ENCODE data around the gene REEP2. TPM values are rescaled to one million over a fixed set of nuclear protein-coding genes. Genes with fewer than 3 reads are reported as not detected.

REEP2 gene, protein sequence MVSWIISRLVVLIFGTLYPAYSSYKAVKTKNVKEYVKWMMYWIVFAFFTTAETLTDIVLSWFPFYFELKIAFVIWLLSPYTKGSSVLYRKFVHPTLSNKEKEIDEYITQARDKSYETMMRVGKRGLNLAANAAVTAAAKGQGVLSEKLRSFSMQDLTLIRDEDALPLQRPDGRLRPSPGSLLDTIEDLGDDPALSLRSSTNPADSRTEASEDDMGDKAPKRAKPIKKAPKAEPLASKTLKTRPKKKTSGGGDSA
- total RNA-seq (2022; extraction: Qiagen RNA extraction; ENCODE audit: low read depth), result 5.9 to 7.4 TPM (median 6.7 TPM) in 5 replicates

DNA sequence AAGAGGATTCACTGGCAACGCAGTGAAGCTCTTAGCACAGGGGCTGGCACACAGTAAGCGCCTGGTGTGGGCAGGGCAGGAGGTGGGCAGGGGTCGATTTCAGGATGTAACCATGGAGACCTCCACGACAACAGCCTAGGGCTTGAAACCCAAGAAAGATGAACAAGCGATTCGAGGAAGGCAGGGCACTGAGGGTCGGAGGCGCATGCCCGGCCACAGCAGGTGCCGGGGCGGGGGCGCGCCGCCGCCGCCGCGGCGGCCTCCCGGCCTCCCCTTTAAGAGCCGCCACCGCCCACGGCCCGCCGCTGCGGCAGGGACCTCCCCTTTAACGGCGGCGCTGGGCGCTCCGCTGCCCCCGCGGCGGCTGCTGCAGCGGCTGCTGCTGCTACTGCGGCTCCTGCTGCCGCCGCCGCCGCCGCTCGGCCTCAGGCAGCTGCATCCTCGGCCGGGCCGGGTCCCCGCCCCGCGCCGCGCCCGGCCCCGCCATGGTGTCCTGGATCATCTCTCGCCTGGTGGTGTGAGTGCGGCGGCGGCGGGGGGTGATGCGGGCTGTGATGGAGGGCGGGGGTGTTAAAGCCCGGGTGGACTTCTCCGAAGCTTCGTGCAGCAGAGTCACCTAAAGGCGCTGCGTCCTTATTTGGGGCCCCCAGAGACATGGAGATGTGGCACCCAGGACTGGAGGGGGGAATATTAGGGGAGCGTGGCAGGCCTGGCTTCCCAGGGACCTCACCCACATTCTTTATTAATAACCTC lies at the start of gene REEP2:
Gene REEP2, plus strand, starts transcription at position 334 of the 753 bp plus-strand sequence. Its CDS starts 152 bp downstream, at position 486.

DNA sequence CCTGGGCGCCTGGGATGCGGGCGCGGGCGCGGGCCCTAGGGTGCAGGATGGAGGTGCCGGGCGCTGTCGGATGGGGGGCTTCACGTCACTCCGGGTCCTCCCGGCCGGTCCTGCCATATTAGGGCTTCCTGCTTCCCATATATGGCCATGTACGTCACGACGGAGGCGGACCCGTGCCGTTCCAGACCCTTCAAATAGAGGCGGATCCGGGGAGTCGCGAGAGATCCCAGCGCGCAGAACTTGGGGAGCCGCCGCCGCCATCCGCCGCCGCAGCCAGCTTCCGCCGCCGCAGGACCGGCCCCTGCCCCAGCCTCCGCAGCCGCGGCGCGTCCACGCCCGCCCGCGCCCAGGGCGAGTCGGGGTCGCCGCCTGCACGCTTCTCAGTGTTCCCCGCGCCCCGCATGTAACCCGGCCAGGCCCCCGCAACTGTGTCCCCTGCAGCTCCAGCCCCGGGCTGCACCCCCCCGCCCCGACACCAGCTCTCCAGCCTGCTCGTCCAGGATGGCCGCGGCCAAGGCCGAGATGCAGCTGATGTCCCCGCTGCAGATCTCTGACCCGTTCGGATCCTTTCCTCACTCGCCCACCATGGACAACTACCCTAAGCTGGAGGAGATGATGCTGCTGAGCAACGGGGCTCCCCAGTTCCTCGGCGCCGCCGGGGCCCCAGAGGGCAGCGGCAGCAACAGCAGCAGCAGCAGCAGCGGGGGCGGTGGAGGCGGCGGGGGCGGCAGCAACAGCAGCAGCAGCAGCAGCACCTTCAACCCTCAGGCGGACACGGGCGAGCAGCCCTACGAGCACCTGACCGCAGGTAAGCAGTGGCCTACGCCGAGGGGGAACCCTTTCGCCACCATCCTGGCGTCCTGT lies 26.6 kb downstream of the REEP2 start, which contains the start of gene EGR1:
Gene EGR1, plus strand, starts transcription at position 219 of the 864 bp plus-strand sequence. Its CDS starts 283 bp downstream, at position 502.

Other genes with a start within 250 kb of the REEP2 start
- 24.3 to 34.8 TPM (median 29.3 TPM) in 5 replicates for gene CDC23, start 225.7 kb upstream of the REEP2 start, total RNA-seq (2022; extraction: Qiagen RNA extraction; ENCODE audit: low read depth)
- 0.06 to 0.08 TPM in 2 of 5 replicates, not detected in the others for gene GFRA3, start 164.4 kb upstream of the REEP2 start, total RNA-seq (2022; extraction: Qiagen RNA extraction; ENCODE audit: low read depth)
- 10.5 to 13.4 TPM (median 12.5 TPM) in 5 replicates for gene CDC25C, start 107.3 kb upstream of the REEP2 start, total RNA-seq (2022; extraction: Qiagen RNA extraction; ENCODE audit: low read depth)
- 21.7 to 23.9 TPM (median 22.9 TPM) in 5 replicates for gene FAM53C, start 100.8 kb upstream of the REEP2 start, total RNA-seq (2022; extraction: Qiagen RNA extraction; ENCODE audit: low read depth)
- gene KDM3B, start 86.4 kb upstream of the REEP2 start, total RNA-seq (2022; extraction: Qiagen RNA extraction; ENCODE audit: low read depth), result 38.4 to 52.9 TPM (median 42.6 TPM) in 5 replicates
- gene EGR1, start 26.4 kb downstream of the REEP2 start, total RNA-seq (2022; extraction: Qiagen RNA extraction; ENCODE audit: low read depth), result 7.3 to 12.6 TPM (median 11.2 TPM) in 5 replicates
- 120 to 156 TPM (median 125 TPM) in 5 replicates for gene ETF1, start 104.2 kb downstream of the REEP2 start, total RNA-seq (2022; extraction: Qiagen RNA extraction; ENCODE audit: low read depth)
- 345 to 394 TPM (median 363 TPM) in 5 replicates for gene HSPA9, start 136.3 kb downstream of the REEP2 start, total RNA-seq (2022; extraction: Qiagen RNA extraction; ENCODE audit: low read depth)